Measurements from ENCODE around the gene UVRAG. TPM values are rescaled to one million over a fixed set of nuclear protein-coding genes. Genes with fewer than 3 reads are reported as not detected.

The UVRAG gene
- total RNA-seq, 1 donor from 2014 or later, result 34.0 TPM

DNA sequence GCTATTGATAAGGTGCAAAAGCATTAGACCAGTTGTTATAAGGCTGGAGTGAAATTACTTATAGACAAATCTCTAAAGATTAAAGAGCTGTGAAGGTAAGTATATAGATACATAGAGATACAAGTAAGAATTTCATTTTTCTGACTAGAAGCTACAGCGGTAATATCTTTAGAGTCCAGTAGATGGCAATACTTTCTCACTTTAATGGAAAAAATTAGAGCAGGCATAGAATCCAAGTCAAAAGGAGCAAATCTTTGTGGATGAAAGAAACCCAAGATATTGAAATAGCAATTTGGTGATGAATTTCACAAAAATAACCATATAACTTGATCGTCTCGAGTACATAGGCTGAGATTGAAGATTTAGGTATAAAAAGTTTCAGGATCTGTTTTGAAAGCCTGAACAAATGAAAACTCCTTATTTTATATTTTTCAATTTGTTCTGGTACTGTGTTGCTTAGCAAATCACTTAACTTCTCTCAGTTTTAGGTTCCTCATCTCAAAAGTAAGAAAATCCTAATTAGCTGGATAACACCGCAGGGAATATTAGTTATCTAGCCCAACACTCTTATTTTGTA, 81.9 kb downstream of the UVRAG start:
- Histone ChIP-seq H3K27me3 (no peaks in the 10 kb centered on the region), H3K4me2 (no peak overlapping the region), H2AFZ (replicated peaks) (no peak overlapping the region), H3K4me3 (no peak overlapping the region), H3K79me2 (ENCODE audit: low read depth) (no peaks in the 10 kb centered on the region), H3K9ac (no peak overlapping the region), H3F3A (ENCODE audit: low read depth) (peaks cover 11% of the 10 kb centered on the region), H3K36me3 (no peaks in the 10 kb centered on the region), H3K4me1 (peaks cover 2% of the 10 kb centered on the region), H3K27ac (no peak overlapping the region), H3K9me3 (ENCODE audit: low read depth) (no peaks in the 10 kb centered on the region), H4K20me1 (ENCODE audit: low read depth) (peaks cover 3% of the 10 kb centered on the region)
- TF ChIP-seq EZH2phosphoT487 (IDR thresholded peaks at IDR 0.05) (no peak), CTCF (IDR thresholded peaks at IDR 0.05) (peak; percentile 82)
- Mint-ChIP-seq H3K4me3 (no peak overlapping the region), H3K27ac (no peak overlapping the region), H3K4me1 (peaks cover 15% of the 10 kb centered on the region), H3K9me3 (no peaks in the 10 kb centered on the region), H3K36me3 (peaks cover 5% of the 10 kb centered on the region), H3K27me3 (ENCODE audit: insufficient read depth, low read depth) (no peaks in the 10 kb centered on the region)
- DNase-seq (ENCODE audit: low spot score), result peak; percentile 37

DNA sequence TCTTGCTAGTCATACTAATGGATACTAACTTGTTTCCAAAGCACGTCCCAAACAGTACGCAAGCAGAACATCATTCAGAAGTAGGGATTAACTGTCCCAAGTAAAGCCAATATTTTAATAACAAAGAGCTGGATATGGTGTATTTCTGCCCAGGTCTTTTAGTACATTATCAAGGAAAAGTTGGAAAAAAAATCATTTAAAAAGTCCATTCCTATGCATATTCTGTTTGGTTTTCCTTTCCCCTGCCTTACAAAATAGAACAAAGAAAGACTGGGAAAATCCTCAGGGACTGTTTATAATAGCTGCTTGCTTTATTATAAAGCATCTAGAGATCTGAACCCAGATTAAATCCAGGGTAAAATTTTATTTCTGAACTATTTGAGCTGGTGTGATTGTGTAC, 83.9 kb downstream of the UVRAG start:
- peaks cover 33% of the 10 kb centered on the region for H3K4me1 Mint-ChIP-seq

DNA sequence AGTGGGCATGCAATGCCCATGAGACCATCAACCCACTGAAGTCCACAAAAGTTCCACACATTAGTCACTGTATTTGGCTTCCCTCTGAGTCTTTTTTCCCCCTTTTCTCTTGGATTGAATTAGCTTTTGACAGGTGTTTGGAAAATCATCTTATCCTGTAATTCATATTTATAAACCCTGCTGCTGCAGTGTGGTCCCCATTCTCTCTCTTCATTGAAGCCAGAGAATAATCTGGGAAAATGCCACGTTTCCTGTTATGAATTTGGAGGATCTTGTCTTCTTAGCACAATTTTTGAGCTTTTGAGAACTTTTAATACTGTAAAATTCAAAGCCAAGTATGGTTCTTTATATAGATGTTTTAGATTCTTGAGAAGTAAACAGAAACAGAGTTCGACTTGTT, 84.8 kb downstream of the UVRAG start:
- H3K4me2 ChIP-seq, result no peak overlapping the region
- H3K36me3 ChIP-seq, result no peaks in the 10 kb centered on the region
- no peaks in the 10 kb centered on the region for H3K79me2 ChIP-seq (ENCODE audit: low read depth)
- H3K9ac ChIP-seq, result no peak overlapping the region
- DNase-seq (ENCODE audit: low spot score), result no peak
- Mint-ChIP-seq H3K27me3 (ENCODE audit: insufficient read depth, low read depth) (no peaks in the 10 kb centered on the region), H3K9me3 (no peaks in the 10 kb centered on the region), H3K36me3 (no peaks in the 10 kb centered on the region), H3K4me1 (peaks cover 36% of the 10 kb centered on the region), H3K4me3 (no peak overlapping the region), H3K27ac (no peak overlapping the region)
- no peak overlapping the region for H3K27ac ChIP-seq
- H3K9me3 ChIP-seq (ENCODE audit: low read depth), result no peaks in the 10 kb centered on the region
- peaks cover 26% of the 10 kb centered on the region for H3F3A ChIP-seq (ENCODE audit: low read depth)
- H2AFZ ChIP-seq (replicated peaks), result no peak overlapping the region
- peaks cover 31% of the 10 kb centered on the region for H3K4me1 ChIP-seq
- H3K4me3 ChIP-seq, result no peak overlapping the region
- H3K27me3 ChIP-seq, result no peaks in the 10 kb centered on the region
- peaks cover 10% of the 10 kb centered on the region for H4K20me1 ChIP-seq (ENCODE audit: low read depth)
- no peak for TF ChIP-seq EZH2 (IDR thresholded peaks at IDR 0.05)
- TF ChIP-seq EZH2phosphoT487 (IDR thresholded peaks at IDR 0.05), result no peak
- TF ChIP-seq CTCF (IDR thresholded peaks at IDR 0.05), result no peak

More for the DNA sequence above, 83.9 kb downstream of the UVRAG start:
- DNase-seq (ENCODE audit: low spot score), result no peak
- no peak overlapping the region for H3K9ac ChIP-seq
- H3K36me3 Mint-ChIP-seq, result no peaks in the 10 kb centered on the region
- H3K4me2 ChIP-seq, result no peak overlapping the region
- no peaks in the 10 kb centered on the region for H3K36me3 ChIP-seq
- H3K79me2 ChIP-seq (ENCODE audit: low read depth), result no peaks in the 10 kb centered on the region
- H3K9me3 ChIP-seq (ENCODE audit: low read depth), result no peaks in the 10 kb centered on the region
- no peak overlapping the region for H3K27ac ChIP-seq
- H3K27ac Mint-ChIP-seq, result no peak overlapping the region
- H3K4me1 ChIP-seq, result peaks cover 22% of the 10 kb centered on the region
- H3K27me3 ChIP-seq, result no peaks in the 10 kb centered on the region
- H3K9me3 Mint-ChIP-seq, result no peaks in the 10 kb centered on the region
- H3K4me3 Mint-ChIP-seq, result no peak overlapping the region
- H2AFZ ChIP-seq (replicated peaks), result no peak overlapping the region
- TF ChIP-seq CTCF (IDR thresholded peaks at IDR 0.05), result no peak
- no peak for TF ChIP-seq EZH2 (IDR thresholded peaks at IDR 0.05)
- TF ChIP-seq EZH2phosphoT487 (IDR thresholded peaks at IDR 0.05), result no peak
- peaks cover 11% of the 10 kb centered on the region for H4K20me1 ChIP-seq (ENCODE audit: low read depth)
- no peak overlapping the region for H3K4me3 ChIP-seq
- peaks cover 26% of the 10 kb centered on the region for H3F3A ChIP-seq (ENCODE audit: low read depth)
- H3K27me3 Mint-ChIP-seq (ENCODE audit: insufficient read depth, low read depth), result no peaks in the 10 kb centered on the region

All from neural progenitor cell (in vitro differentiated cells).